Purkinje cell (primary cell): Measurements from ENCODE around the gene HIRA. TPM values are rescaled to one million over a fixed set of nuclear protein-coding genes. Genes with fewer than 3 reads are reported as not detected.

ENCODE experiments used
- polyA plus RNA-seq: library from polyadenylated mRNA; unstranded; fragments of >200 nt; fragmentation: Nextera tagmentation; gene quantifications from 2 replicates; pipeline ENCODE4 v1.2.1, GENCODE V29; 2014

Gene HIRA
- 1.4 and 2.0 TPM in 2 replicates for polyA plus RNA-seq

GRCh38 chr22:19431649-19432132, at the start of gene HIRA:
HIRA (minus strand) TSS chr22:19431733; CDS start chr22:19431476, 257 bp downstream.

GRCh38 chr22:19479355-19480172, 48.0 kb upstream of the HIRA start, which contains the start of gene CDC45:
CDC45 (plus strand) TSS chr22:19479920; CDS start chr22:19479969, 49 bp downstream.

GRCh38 chr22:19478901-19479354, 47.4 kb upstream of the HIRA start, which contains the start of gene UFD1:
UFD1 (minus strand) TSS chr22:19479193; CDS start chr22:19479085, 108 bp downstream.

GRCh38 chr22:19447330-19448075, 16.0 kb upstream of the HIRA start, which contains the start of gene C22orf39:
C22orf39 (minus strand) TSS chr22:19447711; CDS start chr22:19447688, 23 bp downstream.

GRCh38 chr22:19432133-19432851, 759 bp upstream of the HIRA start, which contains the start of gene MRPL40:
MRPL40 (plus strand) TSS chr22:19432545; CDS start chr22:19432555, 10 bp downstream.

GRCh38 chr22:19291580-19292457, 139.7 kb downstream of the HIRA start, which contains the start of gene CLTCL1:
CLTCL1 (minus strand) TSS chr22:19291719; CDS start chr22:19291641, 78 bp downstream.

Other genes with a start within 250 kb of the HIRA start
- 0.06 and 0.44 TPM in 2 replicates for gene CLTCL1, start 140.0 kb downstream of the HIRA start, polyA plus RNA-seq
- gene MRPL40, start 812 bp upstream of the HIRA start, polyA plus RNA-seq = 69.6 and 78.9 TPM in 2 replicates
- gene C22orf39, start 16.0 kb upstream of the HIRA start, polyA plus RNA-seq = 46.1 and 46.3 TPM in 2 replicates
- 44.4 and 54.0 TPM in 2 replicates for gene UFD1, start 47.5 kb upstream of the HIRA start, polyA plus RNA-seq
- gene CDC45, start 48.2 kb upstream of the HIRA start, polyA plus RNA-seq = 2.5 and 2.6 TPM in 2 replicates
- 0.17 and 0.28 TPM in 2 replicates for gene CLDN5, start 92.7 kb upstream of the HIRA start, polyA plus RNA-seq